B cell (primary cell): Measurements from ENCODE around the gene ZNF385D. TPM values are rescaled to one million over a fixed set of nuclear protein-coding genes. Genes with fewer than 3 reads are reported as not detected.

Experiments
- ATAC-seq: fragments of 200-7000 bp; cut with Tn5 transposase; one replicate; pipeline ENCODE4 v1.10.0; 2021; ENCODE audit warnings: low read depth, mild to moderate bottlenecking, moderate number of reproducible peaks, moderate library complexity
- CTCF ChIA-PET: fragments of 350-600 bp; sonication (Branson Sonifier 250); formaldehyde crosslinking; loops from one replicate; lab custom pipeline; 2021; ENCODE audit warnings: antibody characterized with exemption, inconsistent platforms; lab: Charles Lee
- POLR2A ChIA-PET: fragments of 350-600 bp; sonication (Branson Sonifier 250); formaldehyde crosslinking; loops from one replicate; lab custom pipeline; 2021; ENCODE audit warnings: antibody characterized with exemption; lab: Charles Lee
- DNase-seq: peaks from one replicate; pipeline ENCODE4 v3.0.0; 2013
- H2AFZ ChIP-seq: 2 replicates; pipeline ENCODE4 v1.6.1; 2012; ENCODE audit warnings: mild to moderate bottlenecking, low read depth, low read length; ENCODE audit not compliant: insufficient read depth, poor library complexity, severe bottlenecking
- H3K27ac ChIP-seq, 2 donors: 1 replicate in 1 of 2; 2 replicates in 1 of 2; pipeline ENCODE4 v1.5.1; 2012 to 2013; ENCODE audit warnings: low read length in 2 of 2, mild to moderate bottlenecking in 2 of 2, moderate library complexity in 1 of 2
- H3K27me3 ChIP-seq, 4 experiments: fragments of 200-600 bp in 1 of 4; sonication (generic) in 1 of 4; replicated peaks in 1 of 4; 1 replicate in 2 of 4; 2 replicates in 2 of 4; pipeline versions ENCODE4 v1.6.1 to v1.7.0; 2013 to 2016; ENCODE audit warnings: low read length in 3 of 4, mild to moderate bottlenecking in 2 of 4, mixed read lengths in 1 of 4, moderate library complexity in 1 of 4; ENCODE audit not compliant: insufficient read depth in 4 of 4, control insufficient read depth in 3 of 4; ENCODE audit errors: control extremely low read depth in 1 of 4
- H3K36me3 ChIP-seq, 2 experiments: replicated peaks in 1 of 2; 1 replicate in 1 of 2; 2 replicates in 1 of 2; pipeline versions ENCODE4 v1.6.1 to v1.7.1; 2013; ENCODE audit warnings: low read length in 1 of 2; ENCODE audit not compliant: insufficient read depth in 2 of 2, control insufficient read depth in 1 of 2; ENCODE audit errors: control extremely low read depth in 1 of 2, extremely low read depth in 1 of 2
- H3K4me1 ChIP-seq, 2 donors: fragments of 200-600 bp in 1 of 2; sonication (generic) in 1 of 2; 1 replicate in 1 of 2; 2 replicates in 1 of 2; pipeline versions ENCODE4 v1.5.1 to v1.6.1; 2013 to 2017; ENCODE audit warnings: low read length in 2 of 2; ENCODE audit not compliant: control insufficient read depth in 2 of 2, insufficient read depth in 2 of 2
- H3K4me2 ChIP-seq: replicated peaks from 2 replicates; pipeline ENCODE3; 2012; ENCODE audit warnings: mild to moderate bottlenecking, low read depth, low read length; ENCODE audit not compliant: poor library complexity, severe bottlenecking
- H3K4me3 ChIP-seq, 5 experiments: fragments of 200-600 bp in 1 of 5; sonication (generic) in 1 of 5; 1 replicate in 3 of 5; 2 replicates in 2 of 5; pipeline versions ENCODE4 v1.5.1 to v1.7.0; 2011 to 2016; ENCODE audit warnings: low read length in 4 of 5, mild to moderate bottlenecking in 4 of 5, low read depth in 2 of 5, control low read depth in 1 of 5, moderate library complexity in 1 of 5; ENCODE audit not compliant: insufficient read depth in 1 of 5; ENCODE audit errors: control extremely low read depth in 1 of 5, extremely low read depth in 1 of 5
- H3K79me2 ChIP-seq: fragments of 200-600 bp; sonication (generic); one replicate; pipeline ENCODE4 v1.6.0; 2016; ENCODE audit warnings: low read length; ENCODE audit not compliant: control insufficient read depth, insufficient read depth
- H3K9ac ChIP-seq: fragments of 200-600 bp; sonication (generic); 2 replicates; pipeline ENCODE4 v1.6.1; 2017; ENCODE audit warnings: mild to moderate bottlenecking, low read length, moderate library complexity
- H3K9me3 ChIP-seq, 3 donors: one replicate each; pipeline versions ENCODE4 v1.6.1 to v1.7.1; 2013; ENCODE audit warnings: low read length in 2 of 3; ENCODE audit not compliant: control insufficient read depth in 2 of 3, insufficient read depth in 1 of 3; ENCODE audit errors: control extremely low read depth in 1 of 3
- H4K20me1 ChIP-seq: 2 replicates; pipeline ENCODE4 v1.6.0; 2012; ENCODE audit warnings: mild to moderate bottlenecking, low read length; ENCODE audit not compliant: insufficient read depth, control insufficient read depth, poor library complexity, severe bottlenecking
- H3K27ac Mint-ChIP-seq: one replicate; pipeline ENCODE4 v1.8.0; 2021; ENCODE audit warnings: mixed read lengths
- H3K27me3 Mint-ChIP-seq: one replicate; pipeline ENCODE4 v1.8.0; 2021; ENCODE audit warnings: mixed read lengths
- H3K4me1 Mint-ChIP-seq: one replicate; pipeline ENCODE4 v1.8.0; 2021; ENCODE audit warnings: mixed read lengths
- H3K4me3 Mint-ChIP-seq: one replicate; pipeline ENCODE4 v1.8.0; 2021; ENCODE audit warnings: mixed read lengths
- H3K9me3 Mint-ChIP-seq: one replicate; pipeline ENCODE4 v1.8.0; 2022; ENCODE audit warnings: mixed read lengths; ENCODE audit not compliant: insufficient read depth
- CTCF ChIP-seq: fragments of 200-600 bp; IDR thresholded peaks from one replicate; pipeline ENCODE4 v1.8.0; 2022; ENCODE audit warnings: antibody characterized with exemption, mild to moderate bottlenecking
- EZH2 ChIP-seq: IDR thresholded peaks from 2 replicates; pipeline ENCODE4 v1.6.1; 2012; ENCODE audit warnings: borderline replicate concordance, low read depth, mild to moderate bottlenecking, moderate library complexity, low read length; ENCODE audit not compliant: insufficient read depth, poor library complexity, severe bottlenecking
- WGBS: methylation state at CpG from one replicate; pipeline ENCODE4 v1.1.5; 2013; ENCODE audit warnings: missing lambda C conversion rate; ENCODE audit not compliant: insufficient coverage; 5-methylcytosine and 5-hydroxymethylcytosine counted together
- intact Hi-C: fragments of 100-400 bp; cut with micrococcal nuclease; formaldehyde crosslinking; loops from one replicate; pipeline ENCODE4 v1.10.0; 2022
- polyA plus RNA-seq: library from polyadenylated mRNA; depleted of rRNA; stranded (reverse); fragments of >200 nt; gene quantifications from 2 replicates; pipeline ENCODE4 v1.2.3, GENCODE V29; 2012
- total RNA-seq, 2 donors: library from RNA; stranded (reverse); fragments of 120-200 nt in 1 of 2; gene quantifications; 1 replicate in 1 of 2; 2 replicates in 1 of 2; pipeline versions ENCODE4 v1.2.3 to v1.2.4, GENCODE V29; 2013 to 2022

ZNF385D gene
- total and polyA plus RNA-seq, 2 donors (not counting 1 experiment from before 2014, with no cell fraction given) = not detected

- Histone ChIP-seq H3K36me3 (no peaks in the 10 kb centered on the region), H3K4me3 (no peak overlapping the region), H3K4me1 (no peaks in the 10 kb centered on the region), H4K20me1 (no peaks in the 10 kb centered on the region), H2AFZ (no peak overlapping the region), H3K4me2 (no peak overlapping the region), H3K9me3 (peaks cover 0 to 3% (median 0%) of the 10 kb centered on the region in 3 donors), H3K79me2 (no peaks in the 10 kb centered on the region), H3K27ac (no peak overlapping the region), H3K9ac (no peak overlapping the region), H3K27me3 (no peaks in the 10 kb centered on the region)
- ChIA-PET CTCF (no interaction called here), POLR2A (no interaction called here)
- Mint-ChIP-seq H3K4me3 (no peak overlapping the region), H3K27ac (no peak overlapping the region), H3K4me1 (no peaks in the 10 kb centered on the region), H3K27me3 (no peaks in the 10 kb centered on the region), H3K9me3 (no peaks in the 10 kb centered on the region)
- 100% methylated on average over 1 of the region's 2 CpGs for WGBS
- ATAC-seq (no peak), DNase-seq (no peak)
- TF ChIP-seq CTCF (no peak), EZH2 (no peak)
- intact Hi-C loops = no loop called here
Measured at GRCh38 chr3:21644268-21644667, 106.7 kb downstream of the ZNF385D start.

- no peaks in the 10 kb centered on the region for H3K9me3 Mint-ChIP-seq
- Histone ChIP-seq H3K9ac (no peak overlapping the region), H2AFZ (no peak overlapping the region), H3K36me3 (no peaks in the 10 kb centered on the region), H4K20me1 (no peaks in the 10 kb centered on the region), H3K9me3 (peaks cover 0 to 3% (median 0%) of the 10 kb centered on the region in 3 donors), H3K27me3 (no peaks in the 10 kb centered on the region), H3K27ac (no peak overlapping the region), H3K4me3 (no peak overlapping the region), H3K79me2 (no peaks in the 10 kb centered on the region), H3K4me1 (no peaks in the 10 kb centered on the region), H3K4me2 (no peak overlapping the region)
- intact Hi-C loops = no loop called here
- H3K4me3 Mint-ChIP-seq = no peak overlapping the region
- H3K27me3 Mint-ChIP-seq = no peaks in the 10 kb centered on the region
- H3K27ac Mint-ChIP-seq = no peak overlapping the region
- no peak for TF ChIP-seq CTCF
- no peak for TF ChIP-seq EZH2
- ATAC-seq (no peak), DNase-seq (no peak)
- POLR2A ChIA-PET = no interaction called here
- CTCF ChIA-PET = no interaction called here
- WGBS = no CpG with 5 or more reads among the region's 2 CpGs
- H3K4me1 Mint-ChIP-seq = no peaks in the 10 kb centered on the region
Measured at GRCh38 chr3:21643752-21644151, 107.3 kb downstream of the ZNF385D start.
